Lower leg skin (tissue), 3 donors: Measurements from ENCODE around the gene FMNL2.

ENCODE experiments used
- POLR2A ChIP-seq, 2 donors: fragments of 450-650 bp; IDR thresholded peaks; one replicate each; pipeline ENCODE4 v1.6.1; 2016 to 2017; ENCODE audit warnings: antibody characterized with exemption in 2 of 2, mild to moderate bottlenecking in 1 of 2, moderate library complexity in 1 of 2
- TF ChIP-seq, protein P1 (sequence below), 3 donors: fragments of 450-650 bp; IDR thresholded peaks; one replicate each; pipeline ENCODE4 v1.5.1; 2016; ENCODE audit warnings: antibody characterized with exemption in 3 of 3, mild to moderate bottlenecking in 3 of 3, moderate library complexity in 2 of 3

DNA sequence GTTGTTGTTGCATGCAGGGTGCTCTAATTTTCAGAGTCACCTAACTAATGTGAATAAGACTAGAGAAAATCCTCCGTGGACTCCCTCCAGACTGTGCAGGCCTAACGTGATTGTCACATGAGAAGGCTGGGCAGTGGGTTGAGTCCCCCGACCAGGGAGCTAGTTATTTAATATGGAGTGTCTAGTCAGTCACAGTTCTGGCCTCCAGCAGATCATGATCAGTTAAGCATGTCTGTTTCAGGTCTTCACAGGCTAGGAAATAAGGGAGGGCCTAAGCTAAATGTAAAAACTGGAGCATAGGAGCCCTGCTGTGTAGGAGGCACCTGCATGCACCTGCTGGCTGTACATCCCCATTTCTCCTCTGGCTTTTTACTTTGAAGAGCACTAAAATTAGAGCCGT is 295.5 kb downstream of the FMNL2 start:
- TF ChIP-seq, protein P1, sequence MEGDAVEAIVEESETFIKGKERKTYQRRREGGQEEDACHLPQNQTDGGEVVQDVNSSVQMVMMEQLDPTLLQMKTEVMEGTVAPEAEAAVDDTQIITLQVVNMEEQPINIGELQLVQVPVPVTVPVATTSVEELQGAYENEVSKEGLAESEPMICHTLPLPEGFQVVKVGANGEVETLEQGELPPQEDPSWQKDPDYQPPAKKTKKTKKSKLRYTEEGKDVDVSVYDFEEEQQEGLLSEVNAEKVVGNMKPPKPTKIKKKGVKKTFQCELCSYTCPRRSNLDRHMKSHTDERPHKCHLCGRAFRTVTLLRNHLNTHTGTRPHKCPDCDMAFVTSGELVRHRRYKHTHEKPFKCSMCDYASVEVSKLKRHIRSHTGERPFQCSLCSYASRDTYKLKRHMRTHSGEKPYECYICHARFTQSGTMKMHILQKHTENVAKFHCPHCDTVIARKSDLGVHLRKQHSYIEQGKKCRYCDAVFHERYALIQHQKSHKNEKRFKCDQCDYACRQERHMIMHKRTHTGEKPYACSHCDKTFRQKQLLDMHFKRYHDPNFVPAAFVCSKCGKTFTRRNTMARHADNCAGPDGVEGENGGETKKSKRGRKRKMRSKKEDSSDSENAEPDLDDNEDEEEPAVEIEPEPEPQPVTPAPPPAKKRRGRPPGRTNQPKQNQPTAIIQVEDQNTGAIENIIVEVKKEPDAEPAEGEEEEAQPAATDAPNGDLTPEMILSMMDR (IDR thresholded peaks at IDR 0.05) = no peak
- no peak for TF ChIP-seq POLR2A (IDR thresholded peaks at IDR 0.05)
